SK-N-SH treated with all-trans-retinoic acid at 6 μM for 48 hours (cell line): ENCODE data around the gene ZNF836.

ENCODE experiments used
- BACH2 ChIP-seq: fragments of 250-450 bp; sonication (Bioruptor Pico); IDR thresholded peaks from 2 replicates; pipeline ENCODE4 v1.9.0; 2021; ENCODE audit warnings: mild to moderate bottlenecking, borderline replicate concordance
- CSRNP3 ChIP-seq: fragments of 250-450 bp; sonication (Bioruptor Pico); IDR thresholded peaks from 2 replicates; pipeline ENCODE4 v1.5.1; 2021; ENCODE audit warnings: mild to moderate bottlenecking, moderate library complexity
- OSR1 ChIP-seq: fragments of 250-450 bp; sonication (Bioruptor Pico); IDR thresholded peaks from 2 replicates; pipeline ENCODE4 v1.8.0; 2022; ENCODE audit warnings: moderate library complexity, mild to moderate bottlenecking, inconsistent platforms
- PATZ1 ChIP-seq: fragments of 250-450 bp; sonication (Bioruptor Pico); IDR thresholded peaks from 2 replicates; pipeline ENCODE4 v1.8.0; 2020; ENCODE audit warnings: mild to moderate bottlenecking, moderate library complexity, borderline replicate concordance
- PPARA ChIP-seq: fragments of 250-450 bp; sonication (Bioruptor Pico); IDR thresholded peaks from 2 replicates; pipeline ENCODE4 v1.5.0; 2020; ENCODE audit warnings: mild to moderate bottlenecking, borderline replicate concordance
- RARB ChIP-seq: fragments of 250-450 bp; sonication (Bioruptor Pico); IDR thresholded peaks from 2 replicates; pipeline ENCODE4 v1.8.0; 2021; ENCODE audit warnings: mild to moderate bottlenecking, moderate library complexity
- TOX ChIP-seq: fragments of 250-450 bp; sonication (Bioruptor Pico); IDR thresholded peaks from 2 replicates; pipeline ENCODE4 v1.8.0; 2021; ENCODE audit warnings: mild to moderate bottlenecking, moderate library complexity, borderline replicate concordance
- TSHZ2 ChIP-seq: fragments of 250-450 bp; sonication (Bioruptor Pico); IDR thresholded peaks from 2 replicates; pipeline ENCODE4 v1.5.0; 2020; ENCODE audit warnings: mild to moderate bottlenecking, moderate library complexity
- ZFP3 ChIP-seq: fragments of 250-450 bp; sonication (Bioruptor Pico); IDR thresholded peaks from 2 replicates; pipeline ENCODE4 v1.5.0; 2020; ENCODE audit warnings: mild to moderate bottlenecking, moderate library complexity

- no peak for TF ChIP-seq PATZ1 (CRISPR knock-in tag)
- no peak for TF ChIP-seq CSRNP3 (CRISPR knock-in tag)
- TF ChIP-seq TOX (CRISPR knock-in tag) = no peak
- TF ChIP-seq ZFP3 (CRISPR knock-in tag) = no peak
- TF ChIP-seq TSHZ2 (CRISPR knock-in tag) = no peak
- no peak for TF ChIP-seq OSR1 (CRISPR knock-in tag)
- TF ChIP-seq PPARA = no peak
- TF ChIP-seq RARB (CRISPR knock-in tag) = no peak
- TF ChIP-seq BACH2 (CRISPR knock-in tag) = no peak
Observed at GRCh38 chr19:52142001-52142595, 29.3 kb downstream of the ZNF836 start.
